Measurements from ENCODE around the gene VAMP5.

Gene VAMP5

GRCh38 chr2:85635636-85636035 is 51.4 kb downstream of the VAMP5 start:
- no peak for DNase-seq (ENCODE audit: low read depth)

GRCh38 chr2:85642725-85643124 is 58.5 kb downstream of the VAMP5 start:
- no peak for DNase-seq (ENCODE audit: low read depth)
